GM18868 (cell line): ENCODE results near the gene NME5.
"Not testable (repeated sequence)": the region's sequence is repeated elsewhere in the genome, so short reads cannot be mapped to it uniquely, and the experiment has no call there.

ENCODE experiments used
- ATAC-seq: cut with Tn5 transposase; IDR thresholded peaks from one replicate; pipeline ENCODE4 v1.9.1; 2021; ENCODE audit warnings: mild to moderate bottlenecking, moderate library complexity; ENCODE audit not compliant: unreplicated experiment

NME5 gene

DNA sequence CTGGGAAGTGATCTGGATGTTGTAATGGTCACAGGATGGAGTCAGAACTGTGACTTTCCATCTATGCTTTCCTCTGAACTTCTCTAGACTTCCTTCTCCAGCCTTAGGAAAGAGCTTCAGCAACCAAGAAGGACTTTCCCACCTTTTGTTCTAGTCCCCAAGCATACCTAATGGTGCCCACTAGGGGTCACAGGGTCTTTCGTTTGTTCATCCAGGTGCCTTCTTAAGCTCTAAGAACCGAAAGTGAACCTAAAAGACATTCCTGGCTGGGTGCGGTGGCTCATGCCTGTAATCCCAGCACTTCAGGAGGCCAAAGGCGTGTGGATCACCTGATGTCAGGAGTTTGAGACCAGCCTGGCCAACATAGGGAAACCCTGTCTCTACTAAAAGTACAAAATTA lies 57.2 kb downstream of the NME5 start:
- no peak for ATAC-seq

DNA sequence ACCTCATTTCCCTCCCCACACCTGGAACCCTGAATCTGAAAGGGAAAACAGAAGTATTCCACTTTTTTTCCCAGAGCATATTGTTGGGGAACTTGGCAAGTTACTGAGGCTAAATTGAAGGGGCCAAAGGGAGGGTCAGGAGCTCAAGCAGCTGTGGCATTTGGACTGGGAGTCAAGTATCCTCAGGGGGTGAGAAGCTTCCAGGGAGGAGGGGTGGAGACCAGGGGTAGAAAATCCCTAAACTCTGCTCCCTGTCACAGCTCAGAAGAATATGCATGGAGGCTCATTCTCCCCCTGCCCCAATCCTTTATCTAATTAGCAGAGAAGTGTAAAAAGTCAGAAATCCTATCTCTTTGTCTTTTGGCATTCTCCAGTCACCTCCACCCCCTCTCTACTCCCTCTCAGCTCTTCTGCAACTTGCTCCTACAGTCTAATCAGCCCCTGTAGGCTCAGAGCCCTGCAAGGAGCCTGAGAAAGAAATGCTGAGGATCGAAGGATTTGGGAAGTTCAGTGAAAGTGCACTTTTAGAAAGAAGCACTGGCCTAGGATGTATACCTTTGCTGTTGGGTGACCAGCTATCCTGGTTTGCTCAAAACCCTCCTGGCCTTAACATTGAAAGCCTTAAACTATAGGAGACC lies 61.1 kb downstream of the NME5 start:
- no peak for ATAC-seq

DNA sequence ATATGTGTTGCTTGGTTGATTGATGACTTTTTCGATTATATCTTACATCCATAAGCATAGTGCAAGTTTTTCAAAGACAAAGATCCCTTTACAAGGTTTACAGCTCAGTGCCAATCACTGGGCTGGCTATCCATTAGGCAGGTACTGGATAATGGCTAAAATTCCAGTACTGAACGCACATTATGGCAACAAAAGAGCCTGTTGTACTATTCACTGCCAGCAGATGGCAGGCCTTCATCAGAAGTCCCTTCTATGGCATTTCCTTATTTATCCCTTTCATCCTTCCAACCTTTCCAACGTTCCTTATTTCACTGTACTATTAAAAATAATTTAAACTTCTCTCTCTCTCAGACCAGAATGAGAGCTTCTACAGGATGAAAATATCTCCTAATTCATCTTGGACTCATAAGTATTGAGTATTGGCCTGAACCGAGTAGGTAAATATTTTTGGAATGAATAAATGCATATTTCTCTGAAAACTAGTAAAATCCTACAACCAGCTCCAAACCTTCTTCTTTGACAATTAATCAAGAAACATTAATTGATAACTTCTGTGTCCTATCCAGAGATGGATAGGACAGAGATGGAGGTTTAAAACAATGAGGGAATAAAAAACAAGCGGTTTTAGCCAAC lies 62.0 kb downstream of the NME5 start:
- ATAC-seq, result no peak

DNA sequence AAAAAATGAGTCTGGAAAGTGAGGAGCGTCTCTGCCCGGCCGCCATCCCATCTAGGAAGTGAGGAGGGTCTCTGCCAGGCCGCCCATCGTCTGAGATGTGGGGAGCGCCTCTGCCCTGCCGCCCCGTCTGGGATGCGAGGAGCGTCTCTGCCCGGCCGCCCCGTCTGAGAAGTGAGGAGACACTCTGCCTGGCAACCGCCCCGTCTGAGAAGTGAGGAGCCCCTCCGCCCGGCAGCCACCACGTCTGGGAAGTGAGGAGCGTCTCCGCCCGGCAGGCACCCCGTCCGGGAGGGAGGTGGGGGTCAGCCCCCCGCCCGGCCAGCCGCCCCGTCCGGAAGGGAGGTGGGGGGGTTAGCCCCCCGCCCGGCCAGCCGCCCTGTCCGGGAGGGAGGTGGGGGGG lies 69.2 kb downstream of the NME5 start:
- ATAC-seq, result not testable (repeated sequence)

DNA sequence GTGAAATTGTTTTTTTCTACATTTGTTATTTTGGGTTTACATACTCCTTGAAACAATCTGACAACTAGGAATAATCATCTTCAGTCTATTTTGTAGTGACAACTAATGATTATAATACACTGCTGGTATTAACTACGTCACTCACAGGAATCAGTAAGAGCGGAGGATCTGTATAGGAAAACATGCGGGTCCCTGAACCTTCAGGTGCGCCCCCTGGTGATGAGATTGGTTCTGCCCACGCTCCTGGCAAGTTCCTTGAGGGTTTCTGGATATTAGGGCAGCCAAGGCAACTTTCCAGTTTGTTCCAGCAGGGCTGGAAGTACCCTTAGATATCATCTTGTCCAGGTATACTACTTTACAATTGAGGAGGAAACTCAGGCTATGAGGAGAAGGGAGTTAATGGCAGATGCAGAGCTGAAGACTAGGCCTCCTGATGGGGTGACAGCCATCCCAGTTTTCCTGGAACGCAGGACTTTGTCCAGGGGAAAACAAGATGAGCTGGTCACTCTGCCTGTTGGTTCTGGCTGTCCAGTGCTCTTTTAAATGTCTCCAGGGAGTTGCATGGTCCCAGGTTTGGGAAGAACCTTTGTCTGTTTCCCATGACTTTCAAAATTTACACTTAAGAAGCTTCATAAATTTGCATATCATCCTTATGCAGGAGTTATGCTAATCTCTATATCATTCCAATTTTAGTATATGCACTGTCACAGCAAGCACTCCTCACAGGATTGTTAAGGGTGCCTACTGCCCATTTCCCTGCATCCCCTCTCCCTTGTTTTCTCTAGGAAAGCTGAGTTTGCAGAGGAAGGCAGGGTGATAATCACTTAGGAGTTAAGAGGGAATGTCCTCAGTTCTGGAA lies 70.3 kb downstream of the NME5 start:
- no peak for ATAC-seq

DNA sequence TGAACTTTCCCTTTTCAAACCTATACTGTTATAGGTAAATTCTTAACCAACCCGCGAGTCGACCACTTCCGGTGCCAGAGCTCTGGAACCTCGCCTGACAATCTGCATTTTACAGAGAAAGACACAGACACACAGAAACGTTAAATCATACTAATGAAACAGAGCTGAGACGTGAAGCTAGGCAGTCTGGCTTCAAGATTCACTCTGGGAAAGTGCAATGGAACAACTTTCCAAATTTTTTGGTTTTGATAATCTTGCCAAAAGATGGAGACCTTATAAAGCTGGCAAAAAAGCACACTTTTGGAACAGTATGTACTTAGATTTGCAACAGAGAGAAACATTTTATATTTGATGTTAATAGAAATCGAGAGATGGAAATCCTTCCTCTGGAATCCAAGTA lies 71.3 kb downstream of the NME5 start:
- ATAC-seq, result no peak
